ENCODE measurements around the gene MAP1LC3B2.

MAP1LC3B2 gene

GRCh38 chr12:116559162-116559935 is at the start of gene MAP1LC3B2:
Gene MAP1LC3B2 (plus strand): TSS chr12:116559381. CDS start chr12:116575943, 16,562 bp downstream.
- no peak for DNase-seq

- DNase-seq = no peak
Observed at GRCh38 chr12:116513944-116514343, 45.2 kb upstream of the MAP1LC3B2 start.

- DNase-seq = no peak
Observed at GRCh38 chr12:116515684-116516083, 43.5 kb upstream of the MAP1LC3B2 start.

GRCh38 chr12:116516657-116517056 is 42.5 kb upstream of the MAP1LC3B2 start:
- no peak for DNase-seq

- DNase-seq = no peak
Observed at GRCh38 chr12:116517431-116518045, 41.6 kb upstream of the MAP1LC3B2 start.

GRCh38 chr12:116520225-116520760 is 38.9 kb upstream of the MAP1LC3B2 start:
- DNase-seq = no peak

GRCh38 chr12:116520801-116521471 is 38.2 kb upstream of the MAP1LC3B2 start:
- DNase-seq = no peak

- no peak for DNase-seq
Observed at GRCh38 chr12:116524311-116524710, 34.9 kb upstream of the MAP1LC3B2 start.

- DNase-seq = no peak
Observed at GRCh38 chr12:116524964-116525379, 34.2 kb upstream of the MAP1LC3B2 start.

- DNase-seq = no peak
Observed at GRCh38 chr12:116525418-116526001, 33.7 kb upstream of the MAP1LC3B2 start.

GRCh38 chr12:116528065-116528464 is 31.1 kb upstream of the MAP1LC3B2 start:
- DNase-seq = no peak

GRCh38 chr12:116528498-116528897 is 30.7 kb upstream of the MAP1LC3B2 start:
- no peak for DNase-seq

- no peak for DNase-seq
Observed at GRCh38 chr12:116529048-116529447, 30.1 kb upstream of the MAP1LC3B2 start.

- DNase-seq = no peak
Observed at GRCh38 chr12:116529686-116530085, 29.5 kb upstream of the MAP1LC3B2 start.

GRCh38 chr12:116532428-116532827 is 26.8 kb upstream of the MAP1LC3B2 start:
- no peak for DNase-seq

- no peak for DNase-seq
Observed at GRCh38 chr12:116532986-116533342, 26.2 kb upstream of the MAP1LC3B2 start.

- peak; percentile 20 for DNase-seq
Observed at GRCh38 chr12:116533343-116534251, 25.6 kb upstream of the MAP1LC3B2 start.

- DNase-seq = no peak
Observed at GRCh38 chr12:116534311-116535121, 24.7 kb upstream of the MAP1LC3B2 start.

GRCh38 chr12:116535241-116535640 is 23.9 kb upstream of the MAP1LC3B2 start:
- no peak for DNase-seq

- DNase-seq = no peak
Observed at GRCh38 chr12:116537101-116537904, 21.9 kb upstream of the MAP1LC3B2 start.
